ENCODE data around the gene SPATA3.

SPATA3 gene

GRCh38 chr2:230995821-230996220, at the start of gene SPATA3:
Gene SPATA3 (plus strand): TSS chr2:230996121. CDS start chr2:230996234, 113 bp downstream.
- FAIRE-seq (no peak), DNase-seq (ENCODE audit: insufficient read length, low spot score) (no peak)

DNA sequence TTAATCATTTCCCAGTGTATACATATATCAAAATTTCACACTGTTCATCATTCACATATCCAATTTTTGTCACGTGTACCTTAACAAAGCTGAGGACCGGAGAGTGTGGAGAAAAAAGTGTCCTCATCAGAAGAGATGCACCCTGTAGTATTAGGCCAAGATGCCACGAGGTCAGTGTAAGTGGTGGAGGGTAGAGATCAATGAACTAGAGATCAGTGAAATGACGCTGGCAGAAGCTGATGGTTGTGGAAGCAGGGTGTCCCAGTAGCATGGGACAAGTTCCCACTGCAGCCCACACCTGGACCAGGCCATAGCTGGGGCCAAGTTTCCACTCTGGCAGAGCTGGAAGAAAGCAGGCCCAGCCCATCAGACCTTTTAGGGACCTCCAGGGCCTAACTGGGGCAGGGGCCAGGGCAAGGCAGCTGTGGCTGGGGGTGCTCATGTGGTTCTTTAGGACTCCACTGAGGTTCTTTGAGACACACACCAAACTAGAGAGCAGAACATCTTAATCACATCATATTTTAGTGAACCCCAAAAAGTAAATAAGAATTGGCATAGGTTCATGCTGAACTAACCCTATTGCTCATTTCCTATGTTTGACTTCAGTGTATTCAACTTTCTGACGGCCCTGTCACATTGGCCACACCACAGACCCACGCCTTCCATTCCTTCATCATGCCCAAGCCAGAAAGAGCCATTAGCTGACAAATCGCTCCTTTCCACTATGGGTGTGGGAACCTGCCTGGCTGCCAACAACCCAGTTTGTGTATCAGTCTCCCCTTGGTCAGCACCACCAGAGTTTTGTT, 49.3 kb upstream of the SPATA3 start:
- DNase-seq (ENCODE audit: insufficient read length, low spot score) (no peak), FAIRE-seq (peak; percentile 28)

- DNase-seq (ENCODE audit: insufficient read length, low spot score) (no peak), FAIRE-seq (no peak)
These were observed 48.7 kb upstream of the SPATA3 start for GRCh38 chr2:230947235-230947576.

DNA sequence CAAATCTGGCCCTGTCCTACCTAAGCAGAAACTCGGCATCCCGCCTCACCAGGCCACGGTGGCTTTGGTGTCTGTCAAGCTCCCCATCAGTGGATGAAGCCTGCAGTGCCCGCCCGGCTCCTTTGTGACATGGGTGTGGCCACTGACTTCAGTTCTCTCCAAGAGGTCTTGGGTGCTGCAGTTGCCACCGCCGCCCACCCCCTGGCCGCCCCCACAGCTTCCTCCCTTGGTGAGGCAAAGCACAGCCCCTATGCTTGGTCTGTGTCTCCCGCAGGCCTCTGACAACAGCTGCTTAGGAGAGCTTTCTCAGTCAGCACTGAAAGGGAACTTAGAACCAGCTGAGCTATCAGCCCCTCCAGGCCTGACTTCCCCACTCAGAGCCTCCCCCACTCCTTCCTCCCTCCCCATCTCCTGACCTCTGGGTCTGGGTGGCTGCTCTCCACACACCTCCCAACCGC, 48.0 kb upstream of the SPATA3 start:
- FAIRE-seq (peak; percentile 93), DNase-seq (ENCODE audit: insufficient read length, low spot score) (no peak)

DNA sequence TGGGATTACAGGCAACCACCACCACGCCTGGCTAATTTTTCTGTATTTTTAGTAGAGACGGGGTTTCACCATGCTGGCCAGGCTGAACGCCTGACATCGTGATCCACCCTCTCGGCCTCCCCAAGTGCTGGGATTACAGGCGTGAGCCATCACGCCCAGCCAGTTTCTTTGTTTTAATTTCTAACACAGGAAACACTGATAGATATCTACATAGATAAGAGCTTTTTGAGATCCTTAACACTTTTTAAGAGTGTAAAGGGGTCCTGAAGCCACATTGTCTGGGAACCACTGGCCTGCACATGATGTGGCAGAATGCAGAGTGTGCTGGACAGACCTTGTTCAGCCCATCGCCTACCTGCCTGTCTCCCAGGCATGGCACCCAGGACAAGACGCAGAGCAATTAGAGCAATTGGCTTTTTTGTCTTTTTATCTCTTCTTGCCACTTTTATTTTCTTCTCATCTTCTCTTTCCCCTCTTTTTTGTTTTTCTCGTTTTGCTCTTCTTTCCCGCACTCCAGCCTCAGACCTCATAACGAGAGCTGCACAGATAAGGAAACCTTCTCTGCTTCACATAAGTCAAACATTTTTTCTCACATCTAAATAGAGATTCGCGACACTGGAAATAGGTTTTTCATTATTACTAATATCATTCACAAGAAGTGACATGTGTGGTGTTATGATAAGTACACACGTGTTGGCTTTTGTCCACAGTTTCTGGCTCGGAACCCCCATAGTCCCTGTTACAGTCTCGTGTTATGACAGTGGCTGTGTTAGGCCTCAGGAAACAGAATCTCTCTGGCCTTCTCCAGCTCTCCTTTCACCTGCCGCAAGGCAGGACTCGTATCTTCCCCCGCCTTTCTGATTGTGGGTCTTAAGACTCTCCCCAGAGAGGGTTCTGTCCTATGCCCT, 45.7 kb upstream of the SPATA3 start:
- peak; percentile 99 for FAIRE-seq

DNA sequence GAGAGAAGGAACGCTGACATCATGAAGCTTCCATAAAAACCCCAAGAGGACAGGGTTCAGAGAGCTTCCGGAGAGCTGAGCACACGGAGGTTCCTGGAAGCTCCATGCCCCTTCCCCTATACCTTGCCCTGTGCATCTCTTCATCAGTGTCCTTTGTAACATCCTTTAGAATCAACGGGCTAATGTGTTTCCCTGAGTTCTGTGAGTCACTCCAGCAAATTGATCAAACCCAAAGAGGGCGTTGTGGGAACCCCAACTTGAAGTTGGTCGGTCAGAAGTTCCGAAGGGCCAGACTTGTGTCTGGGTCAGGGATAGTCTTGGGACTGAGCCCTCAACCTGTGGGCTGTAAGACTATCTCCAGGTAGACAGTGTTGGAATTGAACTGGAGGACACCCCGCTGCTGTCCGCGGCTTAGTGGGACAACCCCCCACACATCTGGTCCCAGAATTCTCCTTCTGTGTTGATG, 45.0 kb upstream of the SPATA3 start:
- FAIRE-seq (no peak), DNase-seq (ENCODE audit: insufficient read length, low spot score) (no peak)

More for the DNA sequence above, 45.7 kb upstream of the SPATA3 start:
- DNase-seq (ENCODE audit: insufficient read length, low spot score), result no peak

GRCh38 chr2:230951396-230951795, 44.5 kb upstream of the SPATA3 start:
- no peak for DNase-seq (ENCODE audit: insufficient read length, low spot score)

DNA sequence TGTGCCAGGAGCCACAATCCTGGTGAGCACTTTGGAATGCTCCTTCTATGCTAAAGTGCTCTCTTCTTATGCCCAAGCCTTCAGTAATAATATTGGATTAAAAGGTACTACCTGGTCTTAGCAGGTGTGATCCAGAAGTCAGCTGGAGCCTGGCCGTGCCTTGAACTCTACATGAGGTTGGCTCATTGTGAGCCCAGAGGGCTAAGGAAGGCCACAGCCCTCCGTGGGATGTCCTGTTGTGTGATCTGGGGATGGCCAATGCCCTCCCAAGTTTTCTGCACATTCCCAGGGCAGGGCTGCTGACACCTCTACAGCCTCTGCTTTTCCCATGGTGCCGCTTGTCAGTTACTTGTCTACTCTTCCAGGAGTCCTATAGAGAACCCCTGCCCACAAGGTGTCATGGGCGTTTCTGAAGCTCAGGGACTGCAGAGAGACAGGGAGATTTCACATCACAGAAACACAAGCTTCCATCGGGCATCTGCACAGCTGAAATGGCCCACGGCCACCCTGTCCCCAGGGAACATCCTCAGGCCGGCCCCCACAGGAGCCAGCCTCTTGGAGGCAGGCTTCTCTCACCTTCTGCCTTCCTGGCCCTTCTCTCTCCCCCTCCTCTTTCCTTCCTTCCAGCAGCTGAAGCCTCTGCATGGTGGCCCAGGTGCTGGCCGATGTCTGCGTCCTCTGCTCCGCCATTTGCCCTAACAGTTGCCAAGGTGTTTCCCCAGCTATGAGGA, 43.5 kb upstream of the SPATA3 start:
- no peak for DNase-seq (ENCODE audit: insufficient read length, low spot score)
- FAIRE-seq, result peak; percentile 68

More at GRCh38 chr2:230951396-230951795, 44.5 kb upstream of the SPATA3 start:
- FAIRE-seq, result no peak

DNA sequence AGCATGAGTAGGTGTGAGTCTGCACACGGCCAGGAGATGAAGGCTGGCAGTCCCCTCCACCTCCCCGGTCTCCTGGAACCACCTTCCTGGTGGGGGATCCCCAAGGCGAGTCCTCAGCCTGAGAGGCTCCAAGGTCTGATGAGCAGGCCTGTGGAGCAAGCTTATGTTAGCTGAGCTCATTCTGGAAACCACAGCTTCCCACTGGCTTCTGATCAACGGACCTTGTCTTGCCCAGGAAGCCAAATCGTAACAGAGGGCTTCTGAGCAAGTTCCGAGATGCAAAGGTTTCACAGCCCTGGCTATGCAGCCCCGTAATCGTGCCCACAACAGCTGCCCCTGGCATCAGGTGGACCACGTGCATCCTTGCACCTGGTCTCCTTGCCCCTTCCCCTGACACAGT, 42.1 kb upstream of the SPATA3 start:
- DNase-seq (ENCODE audit: insufficient read length, low spot score) (no peak), FAIRE-seq (peak; percentile 94)

- FAIRE-seq (no peak), DNase-seq (ENCODE audit: insufficient read length, low spot score) (no peak)
These were observed 41.2 kb upstream of the SPATA3 start for GRCh38 chr2:230954746-230955145.

- FAIRE-seq (peak; percentile 86), DNase-seq (ENCODE audit: insufficient read length, low spot score) (no peak)
These were observed 40.7 kb upstream of the SPATA3 start for GRCh38 chr2:230955163-230955737.

DNA sequence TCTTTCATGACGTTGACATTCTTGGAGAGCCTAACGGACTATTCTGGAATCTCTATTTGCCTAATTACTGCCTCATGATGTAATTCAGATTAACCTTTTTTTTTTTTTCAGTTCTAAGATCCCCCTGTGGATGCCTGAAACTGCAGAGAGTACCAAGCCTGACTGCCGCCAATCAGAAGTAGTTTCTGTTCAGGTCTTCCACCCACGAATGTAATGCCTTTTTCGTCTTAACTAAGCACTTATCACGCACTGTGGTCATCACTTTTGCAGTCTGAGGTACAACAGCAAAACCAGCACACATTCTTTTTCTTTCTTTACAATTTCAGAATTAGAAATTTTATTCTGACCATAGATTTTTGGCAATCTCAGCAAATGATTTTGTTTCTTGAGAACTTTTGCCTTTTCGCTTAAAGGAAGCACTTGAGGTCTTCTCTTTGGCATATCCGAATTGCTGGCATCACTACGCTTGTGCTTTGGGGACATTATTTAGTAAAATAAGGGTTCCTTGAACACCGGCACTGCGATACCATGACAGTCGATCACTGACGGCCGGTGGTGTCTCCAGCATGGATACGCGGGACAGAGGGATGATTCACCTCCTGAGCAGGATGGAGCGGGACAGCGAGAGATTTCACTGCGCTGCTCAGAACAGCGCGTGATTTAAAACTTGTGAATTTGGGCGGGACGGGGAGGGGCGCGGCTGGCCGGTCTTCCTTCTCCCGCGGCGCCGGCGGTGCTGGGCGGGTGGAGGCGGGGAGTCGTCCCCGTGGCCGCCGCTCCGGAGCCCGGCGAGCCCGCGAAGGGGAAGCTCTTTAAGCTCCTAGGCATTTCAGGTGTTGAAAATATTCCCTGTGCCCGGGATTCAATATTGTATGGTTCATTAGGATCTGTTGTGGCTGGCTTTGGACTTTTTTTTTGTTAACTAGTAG, 38.8 kb upstream of the SPATA3 start:
- FAIRE-seq, result peak; percentile 99
- DNase-seq (ENCODE audit: insufficient read length, low spot score), result no peak

GRCh38 chr2:230957756-230958391, 38.0 kb upstream of the SPATA3 start:
- no peak for FAIRE-seq

DNA sequence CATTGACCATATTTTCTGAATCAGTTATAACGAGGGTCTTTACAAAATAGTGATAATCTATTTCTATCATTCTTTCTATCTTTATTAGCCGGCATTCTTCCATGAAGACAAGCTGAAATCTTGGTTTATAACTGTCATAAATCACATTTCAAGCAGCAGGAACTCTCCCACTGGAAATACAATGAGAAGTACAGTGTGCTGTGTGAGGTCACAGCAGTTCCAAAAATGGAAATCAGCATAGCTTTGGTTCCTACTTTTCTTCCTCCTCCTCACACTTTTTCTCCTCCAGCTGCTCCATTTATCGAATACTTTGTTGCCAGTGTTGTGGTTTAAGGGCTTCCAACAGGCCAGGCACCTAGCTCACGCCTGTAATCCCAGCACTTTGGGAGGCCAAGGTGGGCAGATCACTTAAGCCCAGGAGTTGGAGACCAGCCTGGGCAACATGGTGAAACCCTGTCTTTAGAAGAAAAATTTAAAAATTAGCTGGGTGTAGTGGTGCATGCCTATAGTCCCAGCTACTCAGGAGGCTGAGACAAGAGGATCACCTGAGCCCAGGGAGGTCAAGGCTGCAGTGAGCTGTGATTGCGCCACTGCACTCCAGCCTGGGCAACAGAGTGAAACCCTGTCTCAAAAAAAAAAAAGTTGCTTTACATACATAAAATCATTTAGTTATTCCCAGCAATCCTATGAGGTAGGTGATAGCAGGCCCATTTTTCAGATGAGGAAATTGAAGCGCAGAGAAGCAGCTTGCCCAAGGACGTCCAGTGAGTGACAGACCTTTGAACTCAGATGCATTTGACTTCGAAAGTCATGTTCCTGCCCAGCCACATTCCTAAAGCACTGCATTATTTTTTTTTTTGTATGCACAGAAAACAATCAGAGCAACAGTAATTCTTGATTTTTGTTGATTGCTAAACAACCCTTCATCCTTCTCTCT, 36.8 kb upstream of the SPATA3 start:
- no peak for DNase-seq (ENCODE audit: insufficient read length, low spot score)
- FAIRE-seq, result no peak

More at GRCh38 chr2:230957756-230958391, 38.0 kb upstream of the SPATA3 start:
- no peak for DNase-seq (ENCODE audit: insufficient read length, low spot score)

GRCh38 chr2:230960026-230960425, 35.9 kb upstream of the SPATA3 start:
- FAIRE-seq (no peak), DNase-seq (ENCODE audit: insufficient read length, low spot score) (no peak)

DNA sequence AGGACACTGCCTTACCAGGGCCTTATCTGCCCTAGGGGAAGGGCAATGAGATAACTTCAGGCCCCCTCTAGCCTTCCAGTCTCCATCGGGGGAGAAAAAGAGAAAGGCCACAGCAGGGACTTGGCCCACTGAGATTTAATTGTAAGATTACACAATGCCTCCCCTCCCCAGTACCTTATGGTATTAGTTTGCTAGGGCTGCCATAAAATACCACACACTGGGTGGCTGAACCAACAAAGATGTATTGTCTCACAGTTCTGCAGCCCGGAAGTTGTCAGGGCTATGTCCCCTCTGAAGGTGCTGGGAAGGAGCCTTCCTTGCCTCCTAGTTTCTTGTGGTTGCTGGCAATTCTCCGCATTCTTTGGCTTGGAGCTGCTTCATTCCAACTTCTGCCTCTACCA, 34.8 kb upstream of the SPATA3 start:
- DNase-seq (ENCODE audit: insufficient read length, low spot score) (no peak), FAIRE-seq (no peak)

DNA sequence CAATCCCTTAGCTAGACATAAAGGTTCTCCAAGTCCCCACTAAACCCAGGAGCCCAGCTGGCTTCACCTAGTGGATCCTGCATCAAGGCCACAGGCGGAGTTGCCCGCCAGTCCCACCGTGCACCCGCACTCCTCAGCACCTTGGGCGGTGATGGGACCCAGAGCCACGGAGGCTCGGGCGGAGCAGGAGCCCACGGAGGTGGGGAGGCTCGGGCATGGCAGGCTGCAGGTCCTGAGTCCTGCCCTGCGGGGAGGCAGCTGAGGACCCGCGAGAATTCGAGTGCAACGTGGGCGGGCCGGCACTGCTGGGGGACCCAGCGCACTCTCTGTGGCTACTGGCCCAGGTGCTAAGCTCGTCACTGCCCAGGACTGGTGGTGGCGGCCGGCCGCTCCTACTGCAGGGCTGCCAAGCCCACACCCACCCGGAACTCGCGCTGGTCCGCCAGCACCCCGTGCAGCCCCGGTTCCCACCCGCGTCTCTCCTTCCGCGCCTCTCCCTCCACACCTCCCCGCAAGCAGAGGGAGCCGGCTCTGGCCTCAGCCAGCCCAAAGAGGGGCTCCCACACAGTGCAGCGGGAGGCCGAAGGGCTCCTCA, 31.7 kb upstream of the SPATA3 start:
- no peak for FAIRE-seq
- DNase-seq (ENCODE audit: insufficient read length, low spot score), result no peak

Data from GM19239 (cell line).